NT2/D1 (cell line): Measurements from ENCODE around the gene SCAP.

Experiments
- YY1 ChIP-seq: IDR thresholded peaks from 2 replicates; pipeline ENCODE4 v1.6.1; 2011; ENCODE audit not compliant: insufficient read length, insufficient read depth
- ZNF274 ChIP-seq: IDR thresholded peaks from 2 replicates; pipeline ENCODE4 v1.6.1; 2011; ENCODE audit warnings: mild to moderate bottlenecking, low read depth, low read length

DNA sequence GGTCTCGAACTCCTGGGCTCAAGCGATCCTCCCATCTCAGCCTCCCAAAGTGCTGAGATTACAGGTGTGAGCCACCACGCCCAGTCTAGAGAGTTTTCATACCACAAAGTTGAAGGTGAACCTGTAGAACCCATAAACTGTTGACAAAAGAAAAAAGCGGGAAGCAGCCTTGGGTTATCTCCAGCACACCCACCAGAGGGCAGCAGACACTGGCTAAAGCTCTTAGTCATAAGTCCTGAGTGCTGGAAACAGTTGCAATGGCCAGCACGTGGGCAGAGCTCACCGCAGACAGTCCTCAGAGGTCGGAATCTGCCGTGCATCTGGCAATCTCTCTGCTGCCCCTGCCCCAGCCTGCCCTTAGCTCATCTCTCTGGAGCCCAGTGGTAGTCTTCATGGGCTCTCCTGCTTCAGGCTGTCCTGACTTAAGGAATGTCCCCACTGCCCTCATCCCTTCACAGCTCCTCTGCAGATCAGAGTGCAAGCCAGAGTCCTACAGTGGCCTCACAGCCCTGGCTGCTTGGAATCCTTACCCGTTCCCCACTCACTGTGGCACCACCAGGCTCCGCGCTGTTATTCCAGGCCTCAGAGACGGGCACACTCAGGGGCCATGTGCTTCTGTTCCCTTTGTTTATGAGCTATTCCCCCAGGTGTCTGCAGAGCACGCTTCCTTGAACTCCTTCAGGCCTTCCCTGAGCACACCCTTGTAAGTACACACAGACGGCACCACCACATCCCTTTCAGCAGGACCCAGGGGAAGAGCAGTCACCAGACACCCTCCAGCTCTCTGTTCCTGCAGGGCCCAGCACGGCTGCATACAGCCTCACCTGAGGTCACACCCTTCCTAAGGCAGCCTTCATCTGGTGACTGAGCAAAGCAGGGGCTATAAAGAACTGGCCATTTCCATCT is 46.6 kb upstream of the SCAP start:
- TF ChIP-seq ZNF274 (no peak), YY1 (no peak)
